Hepatocyte (in vitro differentiated cells): ENCODE results near the gene UNC13A. TPM values are rescaled to one million over a fixed set of nuclear protein-coding genes. Genes with fewer than 3 reads are reported as not detected.
"Not testable (repeated sequence)": the region's sequence is repeated elsewhere in the genome, so short reads cannot be mapped to it uniquely, and the experiment has no call there.

Source experiments
- DNase-seq: peaks from one replicate; pipeline ENCODE4 v3.0.0-alpha.2; 2016; ENCODE audit warnings: low spot score
- H2AFZ ChIP-seq: fragments of 200-600 bp; sonication (generic); 2 replicates; pipeline ENCODE4 v1.6.0; 2016; ENCODE audit warnings: antibody characterized with exemption, mild to moderate bottlenecking
- H3K27ac ChIP-seq: fragments of 200-600 bp; sonication (generic); 2 replicates; pipeline ENCODE4 v1.5.1; 2016; ENCODE audit warnings: mild to moderate bottlenecking
- H3K27me3 ChIP-seq: fragments of 200-600 bp; sonication (generic); 2 replicates; pipeline ENCODE4 v1.6.1; 2016
- H3K36me3 ChIP-seq: fragments of 200-600 bp; sonication (generic); replicated peaks from 2 replicates; pipeline ENCODE4 v1.5.1; 2016; ENCODE audit warnings: low read depth; ENCODE audit not compliant: insufficient read depth
- H3K4me1 ChIP-seq: fragments of 200-600 bp; sonication (generic); 2 replicates; pipeline ENCODE4 v1.5.1; 2016; ENCODE audit warnings: mild to moderate bottlenecking, moderate library complexity; ENCODE audit not compliant: insufficient read depth
- H3K4me2 ChIP-seq: fragments of 200-600 bp; sonication (generic); 2 replicates; pipeline ENCODE4 v1.6.0; 2016
- H3K4me3 ChIP-seq: fragments of 200-600 bp; sonication (generic); 2 replicates; pipeline ENCODE4 v1.5.1; 2016; ENCODE audit warnings: mild to moderate bottlenecking
- H3K79me2 ChIP-seq: fragments of 200-600 bp; sonication (generic); 2 replicates; pipeline ENCODE4 v1.6.0; 2017; ENCODE audit warnings: mild to moderate bottlenecking
- H3K9me2 ChIP-seq: fragments of 200-600 bp; sonication (generic); replicated peaks from 2 replicates; pipeline ENCODE4 v1.6.0; 2017; ENCODE audit warnings: mild to moderate bottlenecking; ENCODE audit not compliant: insufficient read depth
- H3K9me3 ChIP-seq: fragments of 200-600 bp; sonication (generic); 2 replicates; pipeline ENCODE4 v1.5.1; 2016; ENCODE audit warnings: low read depth, mild to moderate bottlenecking
- H4K20me1 ChIP-seq: fragments of 200-600 bp; sonication (generic); 2 replicates; pipeline ENCODE4 v1.6.0; 2016; ENCODE audit warnings: mild to moderate bottlenecking; ENCODE audit not compliant: insufficient read depth, poor library complexity, severe bottlenecking
- CTCF ChIP-seq: fragments of 200-600 bp; sonication (generic); IDR thresholded peaks from 2 replicates; pipeline ENCODE4 v1.5.1; 2016; ENCODE audit warnings: antibody characterized with exemption, mild to moderate bottlenecking; ENCODE audit not compliant: poor library complexity
- EZH2 ChIP-seq: fragments of 200-600 bp; sonication (generic); IDR thresholded peaks from 2 replicates; pipeline ENCODE4 v1.6.1; 2016; ENCODE audit warnings: antibody characterized with exemption, mild to moderate bottlenecking, borderline replicate concordance
- EZH2phosphoT487 ChIP-seq: fragments of 200-600 bp; sonication (generic); IDR thresholded peaks from one replicate; pipeline ENCODE4 v1.6.1; 2018; ENCODE audit warnings: antibody characterized with exemption, mild to moderate bottlenecking, low read depth, moderate library complexity; ENCODE audit not compliant: unreplicated experiment, severe bottlenecking
- WGBS: methylation state at CpG from one replicate; pipeline ENCODE4 v1.1.6; 2016; ENCODE audit warnings: low lambda C conversion rate; ENCODE audit errors: missing lambda C conversion rate; 5-methylcytosine and 5-hydroxymethylcytosine counted together
- polyA plus RNA-seq: library from polyadenylated mRNA; unstranded; fragments of >200 nt; fragmentation: Nextera tagmentation; extraction: Ambion mirVana; gene quantifications from 2 replicates; pipeline ENCODE4 v1.2.1, GENCODE V29; 2016
- total RNA-seq: library from RNA; depleted of rRNA; stranded (reverse); fragments of >200 nt; gene quantifications from 2 replicates; pipeline ENCODE4 v1.2.3, GENCODE V29; 2014

UNC13A gene
- total and polyA plus RNA-seq, 2 experiments from 2014 or later, result 0.10 TPM; not detected in 1

DNA sequence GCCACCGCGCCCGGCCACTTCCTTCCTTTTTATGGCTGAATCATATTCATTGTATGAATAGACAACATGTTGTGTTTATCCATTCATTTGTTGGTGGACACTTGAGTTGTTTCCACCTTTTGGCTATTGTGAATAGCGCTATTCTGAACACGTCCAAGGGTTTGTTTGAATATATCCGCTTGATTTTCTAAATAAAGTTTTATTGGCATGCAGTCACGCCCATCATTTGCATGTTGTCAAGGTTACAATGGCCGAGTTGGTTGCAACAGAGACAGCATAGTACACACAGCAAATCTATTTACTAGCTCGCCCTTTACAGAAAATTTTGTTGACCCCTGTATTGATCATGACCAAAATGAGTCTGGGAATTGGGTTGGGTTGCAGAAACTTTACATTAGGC is 89.2 kb downstream of the UNC13A start:
- 91% methylated on average over 9 of the region's 9 CpGs for WGBS

GRCh38 chr19:17598063-17598462 is 90.1 kb downstream of the UNC13A start:
- DNase-seq, H3K9me2 ChIP-seq, H3K36me3 ChIP-seq, H3K4me2 ChIP-seq, H3K4me1 ChIP-seq, H3K79me2 ChIP-seq, H4K20me1 ChIP-seq, H3K9me3 ChIP-seq, H3K4me3 ChIP-seq, H3K27ac ChIP-seq, H2AFZ ChIP-seq: not testable (repeated sequence)
- H3K27me3 ChIP-seq, result peaks cover 17% of the 10 kb centered on the region
- WGBS, result 74% methylated on average over 8 of the region's 8 CpGs

More for the DNA sequence above, 89.2 kb downstream of the UNC13A start:
- no peak for TF ChIP-seq CTCF
- no peak for TF ChIP-seq EZH2phosphoT487
- TF ChIP-seq EZH2, result no peak
- DNase-seq, result no peak
- Histone ChIP-seq H3K4me3 (no peak overlapping the region), H3K9me3 (no peaks in the 10 kb centered on the region), H3K4me1 (no peaks in the 10 kb centered on the region), H2AFZ (no peak overlapping the region), H4K20me1 (no peaks in the 10 kb centered on the region), H3K27me3 (peaks cover 22% of the 10 kb centered on the region), H3K79me2 (no peaks in the 10 kb centered on the region), H3K27ac (no peak overlapping the region), H3K36me3 (no peaks in the 10 kb centered on the region), H3K9me2 (no peaks in the 10 kb centered on the region), H3K4me2 (no peak overlapping the region)

DNA sequence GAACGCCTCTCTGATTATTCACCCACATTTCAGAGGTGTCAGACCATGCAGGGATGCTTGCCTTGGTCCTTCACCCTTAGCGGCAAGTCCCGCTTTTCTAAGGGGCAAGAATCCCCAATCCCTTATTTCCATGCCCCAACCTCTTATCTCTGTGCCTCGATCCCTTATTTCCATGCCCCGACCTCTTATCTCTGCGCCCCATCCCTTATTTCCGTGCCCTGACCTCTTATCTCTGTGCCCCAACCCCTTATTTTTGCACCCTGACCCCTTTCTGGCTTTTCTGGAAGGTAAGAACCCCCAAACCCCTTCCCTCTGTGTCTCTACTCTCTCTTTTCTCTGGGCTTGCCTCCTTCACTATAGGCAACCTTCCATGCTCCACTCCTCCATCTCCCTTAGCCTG is 93.9 kb downstream of the UNC13A start:
- 87% methylated on average over 7 of the region's 7 CpGs for WGBS
- DNase-seq, H2AFZ ChIP-seq, H3K4me3 ChIP-seq, H4K20me1 ChIP-seq, H3K9me3 ChIP-seq, H3K4me2 ChIP-seq, H3K4me1 ChIP-seq, H3K27ac ChIP-seq, H3K79me2 ChIP-seq, H3K27me3 ChIP-seq, H3K9me2 ChIP-seq, H3K36me3 ChIP-seq: not testable (repeated sequence)

DNA sequence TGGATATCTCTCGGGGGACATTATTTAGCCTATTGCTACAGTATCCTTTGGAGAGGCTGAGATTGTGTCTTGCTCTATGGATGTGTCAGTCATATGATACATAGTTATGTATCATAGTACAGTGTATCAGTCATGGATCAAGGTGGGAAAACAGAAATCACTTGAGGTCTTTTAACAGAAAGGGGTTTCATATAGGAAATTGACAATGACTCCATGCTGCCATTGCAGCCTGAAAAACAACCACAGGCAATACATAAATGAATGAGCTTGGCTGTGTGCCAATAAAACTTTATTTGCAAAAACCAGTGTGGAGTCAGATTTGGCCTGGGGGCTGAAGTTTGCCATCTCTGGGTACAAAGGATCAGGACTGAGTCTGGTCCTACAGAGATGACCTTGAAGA is 97.3 kb downstream of the UNC13A start:
- H3K4me1 ChIP-seq, result no peaks in the 10 kb centered on the region
- no peaks in the 10 kb centered on the region for H3K27me3 ChIP-seq
- H3K79me2 ChIP-seq, result no peaks in the 10 kb centered on the region
- H3K4me3 ChIP-seq, result no peak overlapping the region
- H3K27ac ChIP-seq, result no peak overlapping the region
- 95% methylated on average over 1 of the region's 1 CpG for whole genome bisulfite sequencing
- TF ChIP-seq EZH2, result no peak
- no peak for TF ChIP-seq EZH2phosphoT487
- no peak for TF ChIP-seq CTCF
- no peaks in the 10 kb centered on the region for H3K9me2 ChIP-seq
- H3K4me2 ChIP-seq, result no peak overlapping the region
- no peaks in the 10 kb centered on the region for H4K20me1 ChIP-seq
- DNase-seq, result no peak
- H3K9me3 ChIP-seq, result no peaks in the 10 kb centered on the region
- no peak overlapping the region for H2AFZ ChIP-seq
- no peaks in the 10 kb centered on the region for H3K36me3 ChIP-seq

- H2AFZ ChIP-seq, H3K4me2 ChIP-seq, H3K9me3 ChIP-seq, H3K27ac ChIP-seq, H3K79me2 ChIP-seq, H3K4me1 ChIP-seq, H3K9me2 ChIP-seq, DNase-seq, H3K27me3 ChIP-seq, H3K4me3 ChIP-seq, H4K20me1 ChIP-seq, H3K36me3 ChIP-seq: not testable (repeated sequence)
- WGBS, result 73% methylated on average over 7 of the region's 7 CpGs
Observed at GRCh38 chr19:17585395-17585794, 102.8 kb downstream of the UNC13A start.
